WTC11 (cell line): ENCODE measurements around the gene SLC17A9.

Experiments
- CTCF ChIP-seq: fragments of 200-600 bp; IDR thresholded peaks from 2 replicates; pipeline ENCODE4 v1.8.0; 2022; ENCODE audit warnings: antibody characterized with exemption
- ELF4 ChIP-seq: sonication (generic); formaldehyde crosslinking; IDR thresholded peaks from 2 replicates; pipeline ENCODE4 v1.8.1; 2022; ENCODE audit warnings: low read depth, mild to moderate bottlenecking, moderate library complexity, missing genetic modification reagents
- ZNF121 ChIP-seq: sonication (generic); formaldehyde crosslinking; IDR thresholded peaks from 2 replicates; pipeline ENCODE4 v1.8.0; 2023; ENCODE audit warnings: missing genetic modification reagents

- TF ChIP-seq CTCF (no peak), ZNF121 (CRISPR knock-in tag) (no peak), ELF4 (CRISPR knock-in tag) (no peak)
Measured at GRCh38 chr20:62924442-62925075, 27.9 kb upstream of the SLC17A9 start.
